GM19043 (cell line): ENCODE data around the gene ARHGAP10.
A peak's percentile ranks its signal among the peaks of the same experiment; 100 is the strongest.

ENCODE experiments used
- ATAC-seq: cut with Tn5 transposase; IDR thresholded peaks from one replicate; pipeline ENCODE4 v1.9.1; 2021; ENCODE audit warnings: low read depth; ENCODE audit not compliant: unreplicated experiment

The ARHGAP10 gene

DNA sequence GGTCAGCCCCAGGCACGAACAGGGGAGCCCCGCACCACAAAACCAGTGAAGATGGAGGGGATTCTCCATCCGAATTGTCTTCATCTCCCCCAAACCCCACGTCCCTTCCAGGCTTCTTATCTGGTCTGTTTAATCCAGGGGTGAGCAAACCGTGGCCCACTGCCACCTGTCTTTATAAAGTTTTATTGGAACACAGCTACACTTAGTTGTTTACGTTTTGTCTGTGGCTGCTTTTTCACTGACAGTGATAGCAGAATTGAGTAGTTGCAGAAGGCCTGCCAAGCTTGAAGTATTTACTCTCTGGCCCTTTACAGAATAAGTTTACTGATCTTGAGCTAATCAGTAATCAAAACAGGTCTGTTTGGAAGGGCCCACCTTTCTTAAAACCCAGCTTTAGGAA, 324.0 kb downstream of the ARHGAP10 start:
- peak; percentile 19 for ATAC-seq

- ATAC-seq: peak; percentile 70
Measured at GRCh38 chr4:148056879-148057278, 325.0 kb downstream of the ARHGAP10 start.

DNA sequence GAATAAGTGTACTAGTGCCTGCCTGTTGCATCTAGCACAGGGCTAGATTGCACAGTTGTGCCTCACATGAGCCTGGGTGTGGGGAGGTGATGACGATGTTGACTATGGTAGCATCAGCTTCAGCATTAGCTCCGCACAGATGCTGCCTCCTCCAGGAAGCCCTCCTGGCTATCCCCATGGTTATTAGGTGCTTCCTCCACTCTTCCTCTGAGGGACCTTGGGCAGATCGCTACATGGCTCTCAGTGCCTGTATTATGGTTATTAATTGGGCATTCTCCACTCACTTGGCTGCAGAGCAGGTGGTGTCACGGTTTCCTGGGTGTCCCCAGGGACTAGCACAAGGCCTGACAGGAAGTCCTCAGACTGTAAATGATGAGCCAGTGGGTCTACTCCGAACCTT, 325.6 kb downstream of the ARHGAP10 start:
- peak; percentile 45 for ATAC-seq

- ATAC-seq: no peak
Measured at GRCh38 chr4:148057984-148058859, 326.3 kb downstream of the ARHGAP10 start.

GRCh38 chr4:148059617-148060180, 327.8 kb downstream of the ARHGAP10 start:
- no peak for ATAC-seq

- ATAC-seq: no peak
Measured at GRCh38 chr4:148060264-148061140, 328.6 kb downstream of the ARHGAP10 start.

GRCh38 chr4:148061141-148061481, 329.2 kb downstream of the ARHGAP10 start:
- ATAC-seq: no peak

- ATAC-seq: no peak
Measured at GRCh38 chr4:148061795-148062194, 329.9 kb downstream of the ARHGAP10 start.

GRCh38 chr4:148062301-148062950, 330.5 kb downstream of the ARHGAP10 start:
- ATAC-seq: no peak

GRCh38 chr4:148064451-148064850, 332.6 kb downstream of the ARHGAP10 start:
- ATAC-seq: no peak

DNA sequence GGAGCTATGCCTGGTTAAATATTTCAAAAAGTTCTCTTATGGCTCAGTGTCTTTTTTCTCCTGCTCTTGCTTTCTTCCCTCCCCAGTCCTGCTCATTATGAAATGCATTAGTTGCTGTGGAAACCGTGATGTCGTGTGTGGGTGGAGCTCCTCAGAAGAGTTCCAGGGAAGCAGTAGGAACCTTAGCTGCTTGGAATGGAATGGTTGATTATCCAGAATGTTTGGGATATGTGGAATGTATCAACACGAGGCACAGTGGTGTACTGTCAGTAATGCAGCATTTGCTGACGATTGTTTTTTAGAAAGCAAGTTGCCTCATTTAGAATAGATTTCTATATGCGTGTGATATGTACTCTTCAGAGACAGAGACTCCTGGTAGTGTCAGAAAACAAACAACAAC, 333.2 kb downstream of the ARHGAP10 start:
- ATAC-seq: no peak

DNA sequence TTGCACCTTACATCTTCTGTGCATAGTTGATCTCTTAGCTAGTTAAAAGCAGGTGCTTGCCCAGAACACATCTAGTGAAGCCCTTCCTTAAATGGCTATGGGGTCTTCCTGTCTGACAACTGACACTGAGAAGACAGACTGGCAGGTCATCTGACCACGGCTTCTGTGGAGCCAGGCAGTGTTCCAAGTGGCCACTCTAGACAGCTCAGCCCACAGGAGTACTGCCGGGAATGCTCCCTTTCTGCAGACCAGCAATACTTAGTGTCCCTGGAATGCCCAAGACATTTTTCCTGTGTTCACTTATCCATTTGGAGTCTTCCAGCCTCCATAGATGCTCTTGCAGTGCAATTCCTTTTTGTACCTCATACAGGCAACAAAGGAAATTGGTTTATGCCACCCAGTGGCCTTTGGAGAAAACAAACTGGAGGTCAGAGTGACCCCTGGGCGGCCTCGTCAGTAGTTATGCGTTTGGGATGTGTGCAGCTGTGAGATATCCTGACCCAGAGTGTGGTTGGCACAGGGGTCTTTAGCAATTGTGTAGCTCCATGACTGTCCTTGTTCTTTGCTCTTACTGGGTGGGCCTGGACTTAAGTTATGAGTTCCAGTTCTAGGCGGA, 335.5 kb downstream of the ARHGAP10 start:
- no peak for ATAC-seq

DNA sequence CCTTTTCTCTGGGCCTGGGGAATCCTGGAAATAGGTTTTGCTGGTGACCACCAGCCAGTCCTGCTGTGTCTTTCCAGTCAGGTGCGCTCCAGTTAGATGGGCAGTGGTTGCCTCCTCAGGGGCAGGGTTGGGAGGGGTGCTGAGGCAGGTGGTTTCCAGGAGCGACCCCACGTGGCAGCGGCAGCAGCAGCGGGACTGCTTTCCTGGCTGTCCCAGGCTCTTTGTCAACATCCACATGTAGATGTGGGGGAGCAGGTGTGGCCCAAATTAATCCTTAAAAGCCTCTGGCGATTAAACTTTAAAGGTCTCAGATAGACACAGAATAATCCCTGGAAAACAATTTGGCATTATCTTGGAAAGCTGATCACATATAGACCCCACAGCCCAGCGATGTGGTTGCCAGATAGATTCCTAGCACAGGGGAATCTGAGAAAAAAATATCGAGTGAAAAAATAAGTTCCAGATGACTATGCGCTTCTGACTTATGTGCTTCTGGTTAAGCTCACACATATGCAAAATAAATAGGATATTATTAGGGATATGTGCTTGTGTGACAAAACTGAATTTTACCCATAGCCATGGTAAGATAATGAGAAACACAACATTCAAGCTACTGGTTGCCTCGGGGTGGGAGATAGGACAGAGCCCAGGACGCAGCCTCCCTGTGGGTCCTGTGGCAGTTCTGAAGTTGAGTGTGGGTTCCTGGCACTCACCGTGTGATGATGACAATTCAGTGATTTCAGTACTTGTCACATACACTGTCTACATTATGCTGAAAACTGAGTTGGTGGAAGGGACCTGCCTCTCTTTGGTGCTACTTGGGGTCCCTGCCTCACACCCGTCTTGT, 336.4 kb downstream of the ARHGAP10 start:
- ATAC-seq: no peak

DNA sequence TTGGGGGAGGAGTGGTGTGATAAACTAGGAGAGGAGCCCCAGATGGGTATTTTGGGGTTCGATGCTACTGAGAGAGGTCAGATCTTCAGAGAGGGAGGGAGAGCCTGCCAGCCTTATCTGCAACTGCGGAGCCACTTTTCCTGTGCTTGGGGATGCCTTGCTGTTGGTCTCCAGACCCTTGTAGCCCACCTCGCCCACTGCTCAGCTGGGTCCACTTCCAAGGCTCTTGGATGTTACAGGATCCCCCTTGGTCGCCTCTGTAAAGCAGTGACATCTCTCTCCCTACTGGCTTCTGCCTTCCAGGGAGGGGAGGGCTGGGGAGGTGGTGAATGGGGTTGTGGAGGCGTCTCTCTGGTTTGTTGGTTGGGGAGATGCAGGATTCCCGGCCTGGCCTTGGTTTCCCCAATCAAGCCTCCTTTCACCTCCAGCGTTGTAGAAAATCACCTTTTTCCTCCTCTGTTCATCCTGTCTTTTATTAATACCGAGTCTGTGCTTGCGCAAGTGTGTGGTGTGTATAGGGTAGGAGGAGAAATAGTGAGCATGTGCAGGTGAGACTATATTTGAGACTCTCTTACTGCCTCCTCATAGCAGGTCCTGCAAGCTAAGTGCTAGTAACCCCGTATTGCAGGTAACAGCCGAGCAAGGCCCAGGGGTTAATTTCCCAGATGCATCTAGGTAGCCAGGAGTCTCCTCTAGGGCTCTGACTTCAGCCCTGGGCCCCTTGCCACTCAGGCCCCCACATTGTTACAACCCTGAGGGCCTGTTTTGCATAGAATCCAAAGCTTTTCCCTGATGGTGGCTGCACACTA, 337.4 kb downstream of the ARHGAP10 start:
- ATAC-seq: no peak

DNA sequence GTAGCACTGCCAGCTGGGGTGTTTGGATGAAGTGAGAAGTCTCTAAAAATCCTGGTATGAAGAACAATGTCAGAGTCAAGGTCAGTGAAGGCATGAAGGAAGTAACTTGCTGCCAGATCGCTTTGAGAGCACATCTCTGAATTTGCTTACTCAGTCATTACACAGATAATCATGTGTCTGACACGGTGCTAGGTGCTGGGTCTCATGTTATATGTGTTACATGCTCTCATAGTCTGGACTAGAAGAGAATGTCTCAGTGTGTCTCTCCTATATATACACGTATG, 337.9 kb downstream of the ARHGAP10 start:
- ATAC-seq: no peak

DNA sequence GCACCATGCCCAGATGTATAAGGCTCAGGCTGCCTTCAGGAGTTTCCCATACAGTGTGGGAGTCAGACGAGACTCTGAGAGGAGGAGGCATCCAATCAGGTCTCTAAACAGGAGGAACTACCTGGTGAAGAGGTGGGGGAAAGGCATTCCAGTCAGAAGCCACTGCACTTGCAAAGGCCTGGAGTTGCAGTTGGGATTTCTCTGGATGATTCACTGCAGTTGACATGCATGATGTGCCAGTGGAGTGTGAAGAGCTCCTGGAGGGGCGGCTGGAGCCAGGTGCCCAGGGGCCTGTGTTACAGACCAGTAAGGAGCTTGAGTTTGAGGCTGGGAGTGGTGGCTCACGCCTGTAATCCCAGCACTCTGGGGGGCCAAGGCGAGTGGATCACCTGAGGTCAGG, 339.1 kb downstream of the ARHGAP10 start:
- ATAC-seq: no peak

DNA sequence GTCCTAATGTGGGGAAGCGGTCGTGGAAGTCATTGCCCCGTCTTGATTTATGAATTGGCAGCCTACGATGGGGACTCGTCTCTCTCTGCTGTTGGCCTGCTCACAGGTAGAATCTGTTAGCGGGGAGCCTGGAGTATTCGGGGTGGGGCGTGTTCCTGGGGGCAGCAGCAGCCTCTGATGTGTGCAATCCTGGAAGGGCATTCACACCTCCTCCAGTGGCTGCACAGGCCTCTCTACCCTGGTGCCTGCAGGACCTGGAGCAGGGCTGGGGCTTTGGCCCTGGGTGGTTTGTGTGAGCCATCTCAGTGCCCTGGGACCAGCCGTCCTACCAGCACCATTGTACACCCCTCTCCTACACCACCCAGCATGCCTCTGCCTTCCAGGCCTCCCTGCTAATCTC, 340.9 kb downstream of the ARHGAP10 start:
- no peak for ATAC-seq

DNA sequence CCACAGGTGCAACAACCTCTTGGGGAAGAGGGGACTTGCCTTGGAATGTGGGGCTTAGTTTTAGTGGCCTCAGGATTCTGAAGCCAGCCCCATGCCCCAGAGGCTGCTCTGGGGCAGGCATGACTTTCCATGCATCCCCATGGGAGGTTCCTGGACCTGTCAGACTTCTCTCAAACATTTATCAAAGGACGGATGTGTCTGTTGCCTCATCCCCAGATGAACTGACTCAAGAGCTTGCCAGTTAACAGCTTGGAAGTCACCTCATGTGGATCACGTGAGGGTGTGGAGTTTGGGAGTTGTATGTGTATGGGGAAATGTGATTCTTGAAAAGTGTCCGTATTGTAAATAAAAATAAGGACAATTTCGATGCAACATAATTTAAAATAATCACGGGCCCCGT, 341.5 kb downstream of the ARHGAP10 start:
- no peak for ATAC-seq

GRCh38 chr4:148074462-148074861, 342.6 kb downstream of the ARHGAP10 start:
- ATAC-seq: no peak
